ENCODE data around the gene WRNIP1. TPM values are rescaled to one million over a fixed set of nuclear protein-coding genes. Genes with fewer than 3 reads are reported as not detected.

WRNIP1 gene
- total RNA-seq, 2 experiments from 2014 or later: 36.1 to 36.6 TPM

GRCh38 chr6:2754393-2754792, 10.8 kb upstream of the WRNIP1 start:
- no peak for ATAC-seq
- intact Hi-C loops (cut with micrococcal nuclease): loop anchor here (10.0 kb wide), 1 partner anchor 1160 kb away; no protein-coding TSS in a partner anchor
- H3K4me1 Mint-ChIP-seq (ENCODE audit: low read depth): peaks cover 7% of the 10 kb centered on the region
- peaks cover 10% of the 10 kb centered on the region for H3K27me3 Mint-ChIP-seq
- POLR2A ChIA-PET: no interaction called here
- H3K4me3 Mint-ChIP-seq: no peak overlapping the region
- H3K36me3 Mint-ChIP-seq (ENCODE audit: low read depth): no peaks in the 10 kb centered on the region
- CTCF ChIA-PET: interaction anchor here (0.9 to 13.4 kb wide), 3 partner anchors 9 to 17 kb away, joined by 4 to 224 read pairs (median 4); no protein-coding TSS in a partner anchor
- no peak for DNase-seq
- TF ChIP-seq CTCF (IDR thresholded peaks at IDR 0.05): no peak
- no peaks in the 10 kb centered on the region for H3K9me3 Mint-ChIP-seq
- no peak overlapping the region for H3K27ac Mint-ChIP-seq

GRCh38 chr6:2754911-2755310, 10.3 kb upstream of the WRNIP1 start:
- DNase-seq (no peak), ATAC-seq (no peak)
- peaks cover 4% of the 10 kb centered on the region for H3K4me1 Mint-ChIP-seq (ENCODE audit: low read depth)
- TF ChIP-seq CTCF (IDR thresholded peaks at IDR 0.05): no peak
- ChIA-PET POLR2A (interaction anchor here (0.7 kb wide), 1 partner anchor 1173 kb away, joined by 3 read pairs; no protein-coding TSS in a partner anchor), CTCF (interaction anchor here (0.9 to 13.4 kb wide), 3 partner anchors 8 to 18 kb away, joined by 4 to 224 read pairs (median 4); no protein-coding TSS in a partner anchor)
- no peaks in the 10 kb centered on the region for H3K36me3 Mint-ChIP-seq (ENCODE audit: low read depth)
- no peaks in the 10 kb centered on the region for H3K9me3 Mint-ChIP-seq
- intact Hi-C loops (cut with micrococcal nuclease): loop anchor here (10.0 kb wide), 1 partner anchor 1160 kb away; no protein-coding TSS in a partner anchor
- no peak overlapping the region for H3K27ac Mint-ChIP-seq
- no peak overlapping the region for H3K4me3 Mint-ChIP-seq
- H3K27me3 Mint-ChIP-seq: peaks cover 10% of the 10 kb centered on the region

GRCh38 chr6:2755456-2755855, 9.7 kb upstream of the WRNIP1 start:
- DNase-seq: no peak
- intact Hi-C loops (cut with micrococcal nuclease): loop anchor here (10.0 kb wide), 1 partner anchor 1161 kb away; no protein-coding TSS in a partner anchor
- H3K27me3 Mint-ChIP-seq: peaks cover 10% of the 10 kb centered on the region

GRCh38 chr6:2756241-2756640, 9.0 kb upstream of the WRNIP1 start:
- Mint-ChIP-seq H3K36me3 (ENCODE audit: low read depth) (no peaks in the 10 kb centered on the region), H3K4me1 (ENCODE audit: low read depth) (peaks cover 10% of the 10 kb centered on the region), H3K4me3 (no peak overlapping the region), H3K9me3 (no peaks in the 10 kb centered on the region), H3K27ac (no peak overlapping the region), H3K27me3 (peaks cover 6% of the 10 kb centered on the region)
- ChIA-PET POLR2A (no interaction called here), CTCF (interaction anchor here (13.4 kb wide), 1 partner anchor 19 kb away, joined by 224 read pairs; no protein-coding TSS in a partner anchor)
- intact Hi-C loops (cut with micrococcal nuclease): loop anchor here (10.0 kb wide), 1 partner anchor 1161 kb away; no protein-coding TSS in a partner anchor
- ATAC-seq (no peak), DNase-seq (no peak)
- TF ChIP-seq CTCF (IDR thresholded peaks at IDR 0.05): no peak

More at GRCh38 chr6:2755456-2755855, 9.7 kb upstream of the WRNIP1 start:
- H3K4me3 Mint-ChIP-seq: no peak overlapping the region
- no peak for ATAC-seq
- H3K27ac Mint-ChIP-seq: no peak overlapping the region
- ChIA-PET CTCF (interaction anchor here (0.9 to 13.4 kb wide), 3 partner anchors 8 to 18 kb away, joined by 4 to 224 read pairs (median 4); no protein-coding TSS in a partner anchor), POLR2A (interaction anchor here (0.7 kb wide), 1 partner anchor 1174 kb away, joined by 3 read pairs; no protein-coding TSS in a partner anchor)
- H3K36me3 Mint-ChIP-seq (ENCODE audit: low read depth): no peaks in the 10 kb centered on the region
- H3K4me1 Mint-ChIP-seq (ENCODE audit: low read depth): peaks cover 4% of the 10 kb centered on the region
- H3K9me3 Mint-ChIP-seq: no peaks in the 10 kb centered on the region
- no peak for TF ChIP-seq CTCF (IDR thresholded peaks at IDR 0.05)

GRCh38 chr6:2756687-2757224, 8.4 kb upstream of the WRNIP1 start:
- CTCF ChIA-PET: interaction anchor here (1.1 to 13.4 kb wide), 2 partner anchors 11 to 20 kb away, joined by 4 to 224 read pairs; no protein-coding TSS in a partner anchor
- H3K27me3 Mint-ChIP-seq: peaks cover 6% of the 10 kb centered on the region
- H3K4me3 Mint-ChIP-seq: no peak overlapping the region
- no peak overlapping the region for H3K27ac Mint-ChIP-seq
- peaks cover 10% of the 10 kb centered on the region for H3K4me1 Mint-ChIP-seq (ENCODE audit: low read depth)
- intact Hi-C loops (cut with micrococcal nuclease): loop anchor here (10.0 kb wide), 1 partner anchor 1162 kb away; no protein-coding TSS in a partner anchor
- no peaks in the 10 kb centered on the region for H3K9me3 Mint-ChIP-seq
- POLR2A ChIA-PET: no interaction called here
- no peak for TF ChIP-seq CTCF (IDR thresholded peaks at IDR 0.05)
- DNase-seq (no peak), ATAC-seq (no peak)
- H3K36me3 Mint-ChIP-seq (ENCODE audit: low read depth): no peaks in the 10 kb centered on the region
